T-helper 2 cell treated with Interferon-gamma antibody and Interleukin-4, amounts not matched to agents 5 μg/mL and 100 μg/mL, for 36 hours (primary cell): ENCODE results near the gene SNX11.

Experiments used
- DNase-seq: peaks from one replicate; pipeline ENCODE4 v3.0.0; 2021; ENCODE audit warnings: low spot score
- H3K27ac Mint-ChIP-seq: one replicate; pipeline ENCODE4 v1.8.0; 2021; ENCODE audit warnings: mild to moderate bottlenecking, mixed read lengths
- H3K27me3 Mint-ChIP-seq: one replicate; pipeline ENCODE4 v1.8.0; 2021; ENCODE audit warnings: low read depth, mixed read lengths
- H3K36me3 Mint-ChIP-seq: one replicate; pipeline ENCODE4 v1.8.0; 2021; ENCODE audit warnings: low read depth, mixed read lengths
- H3K4me1 Mint-ChIP-seq: one replicate; pipeline ENCODE4 v1.8.0; 2021; ENCODE audit warnings: low read depth, mixed read lengths
- H3K4me3 Mint-ChIP-seq: one replicate; pipeline ENCODE4 v1.8.0; 2022; ENCODE audit warnings: mild to moderate bottlenecking, moderate library complexity, mixed read lengths
- H3K9me3 Mint-ChIP-seq: one replicate; pipeline ENCODE4 v1.8.0; 2021; ENCODE audit warnings: mixed read lengths

Gene SNX11

DNA sequence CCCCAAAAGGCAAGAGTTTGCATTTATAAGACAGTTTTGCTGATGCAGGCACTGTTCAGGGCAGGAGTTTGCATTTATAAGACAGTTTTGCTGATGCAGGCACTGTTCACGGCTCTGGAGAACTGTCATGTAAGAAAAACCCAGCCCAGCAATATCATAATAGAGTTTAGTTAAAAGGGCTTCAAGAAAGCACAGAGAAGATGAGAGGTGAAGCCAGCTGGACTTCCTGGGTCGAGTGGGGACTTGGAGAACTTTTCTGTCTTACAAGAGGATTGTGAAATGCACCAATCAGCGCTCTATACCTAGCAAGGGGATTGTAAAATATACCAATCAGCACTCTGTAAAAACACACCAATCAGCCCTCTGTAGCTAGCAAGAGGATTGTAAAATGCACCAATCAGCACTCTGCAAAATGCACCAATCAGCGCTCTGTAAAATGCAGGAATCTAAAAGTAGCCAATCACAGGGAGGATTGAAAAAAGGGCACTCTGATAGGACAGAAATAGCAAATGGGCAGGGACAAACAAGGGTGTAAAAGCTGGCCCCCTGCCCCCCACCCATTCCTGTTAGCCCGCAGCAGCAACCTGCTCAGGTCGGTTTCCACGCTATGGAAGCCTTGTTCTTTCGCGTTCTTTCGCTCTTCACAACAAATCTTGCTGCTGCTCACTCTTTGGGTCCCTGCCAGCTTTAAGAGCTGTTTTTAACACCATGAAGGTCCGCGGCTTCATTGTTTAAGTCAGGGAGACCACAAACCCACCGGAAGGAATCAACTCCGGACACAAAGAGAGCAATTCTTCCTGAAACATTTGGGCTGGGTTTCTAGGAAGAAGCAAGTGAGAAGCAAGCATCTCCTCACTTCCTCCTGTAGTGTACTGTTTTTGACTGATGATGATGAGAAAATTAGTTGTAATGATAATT, 4.5 kb upstream of the SNX11 start:
- peaks cover 42% of the 10 kb centered on the region for H3K4me1 Mint-ChIP-seq
- peak overlapping the region; percentile 34 for H3K27ac Mint-ChIP-seq
- DNase-seq = peak; percentile 17

DNA sequence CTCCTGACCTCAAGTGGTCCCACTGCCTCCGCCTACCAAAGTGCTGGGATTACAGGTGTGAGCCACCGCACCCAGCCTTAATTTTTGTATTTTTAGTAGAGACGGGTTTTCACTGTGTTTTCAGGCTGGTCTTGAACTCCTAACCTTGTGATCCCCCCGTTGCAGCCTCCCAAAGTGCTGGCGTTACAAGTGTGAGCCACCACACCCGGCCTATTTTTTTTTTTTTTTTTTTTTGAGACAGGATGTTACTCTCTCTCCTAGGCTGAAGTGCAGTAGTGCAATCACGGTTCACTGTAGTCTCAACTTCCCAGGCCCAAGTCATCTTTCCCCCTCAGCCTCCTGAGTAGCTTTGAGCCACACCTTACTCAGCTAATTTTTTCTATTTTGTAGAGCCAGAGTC, 3.1 kb upstream of the SNX11 start:
- Mint-ChIP-seq H3K4me1 (peaks cover 49% of the 10 kb centered on the region), H3K4me3 (peak overlapping the region; percentile 22), H3K27me3 (no peaks in the 10 kb centered on the region), H3K9me3 (peaks cover 4% of the 10 kb centered on the region), H3K27ac (no peak overlapping the region), H3K36me3 (peaks cover 6% of the 10 kb centered on the region)
- DNase-seq = no peak

More for the DNA sequence above, 4.5 kb upstream of the SNX11 start:
- peak overlapping the region; percentile 56 for H3K4me3 Mint-ChIP-seq
- H3K36me3 Mint-ChIP-seq = peaks cover 6% of the 10 kb centered on the region
- H3K27me3 Mint-ChIP-seq = no peaks in the 10 kb centered on the region
- peaks cover 4% of the 10 kb centered on the region for H3K9me3 Mint-ChIP-seq

GRCh38 chr17:48106802-48107136, 797 bp upstream of the SNX11 start:
- peaks cover 49% of the 10 kb centered on the region for H3K4me1 Mint-ChIP-seq
- H3K27me3 Mint-ChIP-seq = no peaks in the 10 kb centered on the region
- H3K27ac Mint-ChIP-seq = peak overlapping the region; percentile 95
- H3K4me3 Mint-ChIP-seq = peak overlapping the region; percentile 98
- peaks cover 2% of the 10 kb centered on the region for H3K36me3 Mint-ChIP-seq
- DNase-seq = no peak
- peaks cover 4% of the 10 kb centered on the region for H3K9me3 Mint-ChIP-seq

DNA sequence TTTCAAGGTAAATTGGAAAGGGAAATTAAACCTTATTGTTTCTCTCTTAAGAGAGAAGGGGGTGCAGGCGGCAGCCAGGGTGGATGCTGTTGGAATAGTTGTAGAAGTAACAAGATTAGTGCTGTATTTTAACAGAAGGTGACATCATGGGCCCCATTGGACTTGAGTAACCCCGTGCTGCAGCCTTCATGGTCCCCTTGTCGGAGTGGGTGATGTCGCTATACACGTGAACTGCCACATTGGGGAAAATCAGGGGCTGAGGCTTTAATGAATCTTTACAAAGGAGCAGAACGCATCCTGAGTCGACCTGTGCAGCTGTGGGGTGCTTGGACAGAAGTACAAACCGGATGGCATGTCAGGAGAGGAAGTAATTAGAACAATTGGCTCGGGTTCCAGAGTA, 3.2 kb downstream of the SNX11 start:
- Mint-ChIP-seq H3K4me3 (no peak overlapping the region), H3K27ac (peak overlapping the region; percentile 24), H3K4me1 (peaks cover 44% of the 10 kb centered on the region), H3K36me3 (peaks cover 13% of the 10 kb centered on the region), H3K9me3 (no peaks in the 10 kb centered on the region), H3K27me3 (no peaks in the 10 kb centered on the region)
- no peak for DNase-seq

- no peaks in the 10 kb centered on the region for H3K27me3 Mint-ChIP-seq
- peaks cover 41% of the 10 kb centered on the region for H3K4me1 Mint-ChIP-seq
- H3K36me3 Mint-ChIP-seq = peaks cover 13% of the 10 kb centered on the region
- H3K27ac Mint-ChIP-seq = no peak overlapping the region
- H3K9me3 Mint-ChIP-seq = no peaks in the 10 kb centered on the region
- no peak for DNase-seq
- peak overlapping the region; percentile 11 for H3K4me3 Mint-ChIP-seq
These were observed 4.3 kb downstream of the SNX11 start for GRCh38 chr17:48111937-48112241.

DNA sequence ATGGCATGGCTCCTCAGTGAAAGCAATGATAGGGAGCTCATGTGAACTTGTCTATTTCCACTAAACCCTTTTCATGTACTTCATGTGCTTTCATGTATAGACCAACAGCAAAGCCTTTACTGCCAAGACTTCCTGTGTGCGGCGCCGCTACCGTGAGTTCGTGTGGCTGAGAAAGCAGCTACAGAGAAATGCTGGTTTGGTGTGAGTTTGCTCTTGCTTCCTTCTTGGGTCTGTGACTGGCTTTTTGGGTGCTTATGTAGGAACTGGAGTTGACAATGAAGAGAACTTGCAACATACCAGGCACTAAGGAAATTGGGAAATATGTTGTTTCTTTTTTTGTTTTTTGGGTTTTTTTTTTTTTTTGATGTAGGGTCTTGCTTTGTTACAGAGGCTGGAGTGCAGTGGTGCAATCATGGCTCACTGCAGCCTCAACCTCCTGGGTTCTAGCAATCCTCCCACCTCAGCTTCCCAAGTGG, 5.7 kb downstream of the SNX11 start:
- H3K4me3 Mint-ChIP-seq = peak overlapping the region; percentile 60
- peak overlapping the region; percentile 90 for H3K27ac Mint-ChIP-seq
- H3K27me3 Mint-ChIP-seq = no peaks in the 10 kb centered on the region
- DNase-seq = peak; percentile 26
- no peaks in the 10 kb centered on the region for H3K9me3 Mint-ChIP-seq
- peaks cover 32% of the 10 kb centered on the region for H3K4me1 Mint-ChIP-seq
- peaks cover 19% of the 10 kb centered on the region for H3K36me3 Mint-ChIP-seq

DNA sequence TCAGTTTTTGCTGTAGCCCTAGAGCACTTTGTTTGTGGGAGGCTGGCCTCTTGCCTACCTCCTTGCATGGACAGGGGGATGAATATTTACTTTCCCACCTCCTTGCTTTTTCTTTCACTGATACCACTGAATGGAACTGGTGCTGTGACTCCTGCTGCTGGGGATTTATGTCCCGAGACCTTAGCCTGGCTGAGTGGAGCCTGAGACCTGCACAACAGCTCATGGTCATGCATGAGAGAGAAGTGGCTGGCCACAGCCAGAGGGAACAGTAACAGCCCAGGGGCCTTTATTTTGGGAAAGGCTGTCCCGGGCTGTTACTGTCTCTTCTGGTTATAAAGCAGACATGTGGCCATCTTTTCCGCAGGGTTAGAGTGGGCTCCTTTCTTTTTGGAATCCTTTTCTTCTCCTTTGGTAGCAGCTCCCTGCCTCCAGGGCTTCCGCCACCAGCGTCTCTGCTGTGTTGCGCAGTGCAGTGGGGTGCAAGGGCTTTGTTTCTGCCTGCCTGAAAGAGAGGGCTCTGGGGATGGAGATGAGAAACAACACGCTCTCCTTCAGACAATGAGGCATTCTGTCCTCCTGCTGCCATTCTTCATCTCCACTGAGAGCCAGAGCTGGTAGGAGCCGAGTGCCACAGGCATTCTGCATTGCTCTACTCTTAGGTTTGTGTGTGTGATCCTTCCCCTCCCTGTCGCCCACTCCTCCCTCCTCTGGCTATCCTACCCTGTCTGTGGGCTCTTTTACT, 14.5 kb downstream of the SNX11 start:
- H3K27me3 Mint-ChIP-seq = no peaks in the 10 kb centered on the region
- H3K36me3 Mint-ChIP-seq = peaks cover 36% of the 10 kb centered on the region
- no peaks in the 10 kb centered on the region for H3K9me3 Mint-ChIP-seq
- H3K4me1 Mint-ChIP-seq = no peaks in the 10 kb centered on the region
- DNase-seq = no peak
- H3K27ac Mint-ChIP-seq = no peak overlapping the region
- no peak overlapping the region for H3K4me3 Mint-ChIP-seq

DNA sequence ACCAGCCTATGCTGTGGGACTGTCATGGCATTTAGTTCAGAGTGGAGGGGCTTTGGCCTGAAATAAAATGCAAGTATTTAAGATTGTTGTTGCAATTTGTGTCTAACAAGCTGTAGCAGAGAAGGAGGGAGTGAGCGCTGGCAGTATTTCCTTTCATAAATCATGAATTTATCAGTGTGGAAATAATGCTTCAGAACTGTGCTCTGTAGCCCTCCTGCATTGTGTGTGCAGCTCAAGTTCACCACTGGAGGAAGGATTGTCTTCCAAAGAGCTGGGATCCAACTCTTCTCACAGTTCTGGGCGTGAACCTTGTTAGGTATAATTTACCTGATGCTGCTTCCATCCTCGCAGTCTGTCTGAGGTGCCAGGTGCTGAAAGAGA, 15.1 kb downstream of the SNX11 start:
- Mint-ChIP-seq H3K27me3 (no peaks in the 10 kb centered on the region), H3K4me3 (no peak overlapping the region), H3K27ac (no peak overlapping the region), H3K9me3 (no peaks in the 10 kb centered on the region), H3K36me3 (peaks cover 35% of the 10 kb centered on the region), H3K4me1 (no peaks in the 10 kb centered on the region)
- no peak for DNase-seq

GRCh38 chr17:48123111-48123510, 15.5 kb downstream of the SNX11 start:
- H3K27me3 Mint-ChIP-seq = no peaks in the 10 kb centered on the region
- no peak overlapping the region for H3K4me3 Mint-ChIP-seq
- no peaks in the 10 kb centered on the region for H3K4me1 Mint-ChIP-seq
- no peaks in the 10 kb centered on the region for H3K9me3 Mint-ChIP-seq
- no peak overlapping the region for H3K27ac Mint-ChIP-seq
- peaks cover 31% of the 10 kb centered on the region for H3K36me3 Mint-ChIP-seq
- DNase-seq = no peak

GRCh38 chr17:48123776-48124388, 16.3 kb downstream of the SNX11 start:
- Mint-ChIP-seq H3K27ac (no peak overlapping the region), H3K9me3 (no peaks in the 10 kb centered on the region), H3K4me1 (no peaks in the 10 kb centered on the region), H3K4me3 (no peak overlapping the region), H3K27me3 (no peaks in the 10 kb centered on the region), H3K36me3 (peaks cover 29% of the 10 kb centered on the region)
- no peak for DNase-seq

DNA sequence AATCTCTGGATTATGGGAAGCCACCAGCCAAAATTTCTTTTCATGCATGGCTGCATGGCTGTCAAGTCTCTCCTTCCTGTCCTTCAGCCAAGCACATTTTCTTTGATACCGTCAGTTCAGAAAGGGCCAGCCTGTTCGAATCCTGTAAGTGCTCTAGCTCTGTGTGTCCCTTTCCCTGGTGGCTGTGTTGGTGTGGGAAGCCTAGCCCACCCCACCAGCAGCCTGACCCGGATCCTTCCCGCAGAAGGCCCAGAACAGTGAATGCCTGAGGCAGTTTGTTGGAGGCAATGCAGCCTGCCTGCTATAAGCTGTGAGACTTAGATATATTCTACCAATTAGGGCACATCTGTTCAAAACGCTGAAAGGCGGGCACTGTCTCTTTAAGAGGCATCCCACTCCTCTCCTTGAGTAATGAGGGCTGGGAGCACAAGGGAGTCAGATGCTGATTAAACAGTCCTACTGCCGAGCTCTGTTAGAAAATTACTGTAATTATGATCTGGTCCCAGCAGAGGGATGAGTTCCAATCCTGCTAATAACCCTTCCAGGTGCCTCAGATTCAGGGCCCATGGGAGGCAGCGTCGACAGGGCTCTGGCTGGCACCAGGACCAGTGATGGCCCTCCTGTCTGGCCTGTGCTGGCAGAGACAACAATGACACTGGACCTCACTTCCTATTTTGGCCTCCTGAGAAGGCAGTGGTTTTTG, 18.4 kb downstream of the SNX11 start:
- Mint-ChIP-seq H3K9me3 (no peaks in the 10 kb centered on the region), H3K4me1 (no peaks in the 10 kb centered on the region), H3K4me3 (no peak overlapping the region), H3K36me3 (peaks cover 23% of the 10 kb centered on the region), H3K27ac (no peak overlapping the region), H3K27me3 (no peaks in the 10 kb centered on the region)
- no peak for DNase-seq

GRCh38 chr17:48126532-48126850, 18.9 kb downstream of the SNX11 start:
- Mint-ChIP-seq H3K27me3 (no peaks in the 10 kb centered on the region), H3K9me3 (no peaks in the 10 kb centered on the region), H3K36me3 (peaks cover 24% of the 10 kb centered on the region), H3K4me3 (no peak overlapping the region), H3K27ac (no peak overlapping the region), H3K4me1 (no peaks in the 10 kb centered on the region)
- no peak for DNase-seq

GRCh38 chr17:48127371-48128051, 19.9 kb downstream of the SNX11 start:
- peaks cover 26% of the 10 kb centered on the region for H3K36me3 Mint-ChIP-seq
- H3K4me1 Mint-ChIP-seq = no peaks in the 10 kb centered on the region
- DNase-seq = no peak
- no peaks in the 10 kb centered on the region for H3K27me3 Mint-ChIP-seq
- no peak overlapping the region for H3K27ac Mint-ChIP-seq
- no peaks in the 10 kb centered on the region for H3K9me3 Mint-ChIP-seq
- no peak overlapping the region for H3K4me3 Mint-ChIP-seq
